OCI-M2 (cell line): ENCODE data around the gene MRPL22.
"Not testable (repeated sequence)": the region's sequence is repeated elsewhere in the genome, so short reads cannot be mapped to it uniquely, and the experiment has no call there.

ENCODE experiments used
- DNase-seq: peaks from one replicate; lab custom pipeline; 2025; ENCODE audit not compliant: unreplicated experiment; lab: John Stamatoyannopoulos, UW

MRPL22 gene

DNA sequence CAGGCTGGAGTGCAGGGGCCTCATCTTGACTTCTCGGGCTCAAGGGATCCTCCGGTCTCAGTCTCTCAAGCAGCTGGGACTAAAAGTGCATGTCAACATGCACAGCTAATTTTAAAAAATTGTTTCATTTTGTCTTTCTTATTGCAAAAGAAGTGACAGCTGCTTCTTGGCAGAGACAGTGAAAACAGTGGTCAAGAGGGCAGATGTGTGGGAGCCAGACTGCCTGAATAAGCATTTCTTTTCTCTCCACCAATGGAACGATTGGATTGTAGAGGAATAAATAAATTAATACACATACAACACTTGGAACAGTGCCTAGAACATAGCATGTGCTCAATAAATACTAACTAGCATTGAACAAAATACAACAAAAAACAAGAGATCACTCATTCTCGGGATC, 45.3 kb downstream of the MRPL22 start:
- no peak for DNase-seq

- DNase-seq: no peak
These were observed 48.8 kb downstream of the MRPL22 start for GRCh38 chr5:154989626-154990025.

DNA sequence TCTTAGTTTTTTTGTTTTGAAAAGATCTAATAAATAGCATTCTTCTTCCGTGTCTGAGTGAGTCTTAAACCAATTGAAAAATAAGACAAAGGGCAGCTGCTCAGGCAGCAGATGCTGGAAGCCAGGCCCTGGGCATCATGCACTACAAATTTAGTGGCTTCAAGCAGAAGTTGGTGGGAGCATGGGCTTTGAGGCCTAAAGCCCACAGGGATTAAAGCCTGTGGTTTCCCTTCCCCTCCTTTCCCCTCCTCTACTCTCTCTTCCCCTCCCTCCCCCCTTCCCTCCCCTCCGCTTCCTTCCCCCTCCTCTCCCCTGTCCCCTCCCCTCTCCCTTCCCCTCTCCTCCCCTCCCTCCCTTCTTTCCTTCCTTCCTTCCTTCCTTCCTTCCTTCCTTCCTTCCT, 52.6 kb downstream of the MRPL22 start:
- no peak for DNase-seq

DNA sequence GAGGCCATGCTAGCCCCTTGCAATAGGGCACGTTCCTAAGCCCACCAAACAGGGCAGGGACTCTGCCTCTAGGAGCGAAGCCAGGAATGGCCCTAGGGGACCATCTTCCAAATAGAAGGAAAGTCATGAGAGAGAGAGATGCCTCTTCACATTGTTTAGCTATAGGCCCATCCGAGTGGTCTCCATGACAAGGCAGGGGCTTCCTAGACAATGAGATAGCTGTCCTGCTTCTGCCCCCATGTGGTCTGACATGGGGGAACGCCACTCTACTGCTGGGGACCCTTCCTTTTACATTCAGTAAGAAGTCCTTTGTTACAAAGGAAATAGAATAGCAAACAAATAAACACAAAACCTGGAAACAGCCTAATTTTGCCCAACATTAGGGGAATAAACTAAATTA, 54.8 kb downstream of the MRPL22 start:
- DNase-seq: no peak

DNA sequence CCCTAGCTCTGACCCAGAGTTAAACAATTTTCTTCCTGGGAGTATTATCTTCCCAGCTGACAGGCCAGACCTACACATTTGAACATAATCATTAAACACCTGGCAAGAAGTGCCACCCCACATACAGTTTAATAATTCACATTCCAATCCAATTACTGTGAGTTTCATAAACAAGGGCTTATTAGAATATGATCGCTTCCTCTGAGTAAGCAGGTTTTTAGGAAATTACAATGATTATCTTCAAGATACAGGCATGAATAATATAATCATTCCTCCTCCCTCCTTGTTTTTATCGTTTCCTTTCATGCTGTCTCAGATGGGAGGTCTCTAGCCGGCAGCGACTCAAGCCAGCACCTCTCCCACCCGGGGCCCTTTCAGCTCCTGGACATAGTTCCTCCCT, 56.9 kb downstream of the MRPL22 start:
- no peak for DNase-seq

GRCh38 chr5:154999865-155000264, 59.0 kb downstream of the MRPL22 start:
- DNase-seq: no peak

- DNase-seq: no peak
These were observed 60.6 kb downstream of the MRPL22 start for GRCh38 chr5:155001523-155001922.

- not testable (repeated sequence) for DNase-seq
These were observed 61.8 kb downstream of the MRPL22 start for GRCh38 chr5:155002722-155003121.

DNA sequence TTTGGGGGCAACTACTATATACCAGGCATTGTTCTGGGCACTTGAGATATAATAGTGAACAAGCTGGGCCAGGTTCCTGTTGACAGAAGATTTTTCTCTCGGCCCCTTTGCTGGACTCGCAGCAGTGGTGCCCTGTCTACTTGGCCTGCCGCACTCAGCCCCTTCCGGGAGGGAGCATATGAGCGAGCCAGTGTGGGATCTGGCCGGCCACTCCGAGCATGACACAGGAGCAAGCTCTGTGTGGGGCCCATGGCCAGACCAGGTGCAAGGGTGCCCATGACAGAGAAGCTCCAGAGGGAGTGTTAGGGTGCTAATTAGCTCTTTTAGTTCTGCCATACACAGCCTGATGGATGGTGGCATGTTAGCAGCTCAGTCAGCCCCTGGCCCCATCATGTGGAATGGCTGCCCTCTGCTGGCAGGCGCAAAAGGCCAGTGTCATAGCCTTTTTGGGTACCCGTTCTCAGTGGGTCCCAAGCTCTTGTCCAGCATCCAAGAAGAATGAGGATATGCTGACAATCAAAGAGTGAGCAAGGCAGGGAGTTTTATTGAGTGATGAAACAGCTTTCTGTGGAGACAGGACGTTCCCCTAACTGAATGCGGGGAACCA, 63.4 kb downstream of the MRPL22 start:
- no peak for DNase-seq

DNA sequence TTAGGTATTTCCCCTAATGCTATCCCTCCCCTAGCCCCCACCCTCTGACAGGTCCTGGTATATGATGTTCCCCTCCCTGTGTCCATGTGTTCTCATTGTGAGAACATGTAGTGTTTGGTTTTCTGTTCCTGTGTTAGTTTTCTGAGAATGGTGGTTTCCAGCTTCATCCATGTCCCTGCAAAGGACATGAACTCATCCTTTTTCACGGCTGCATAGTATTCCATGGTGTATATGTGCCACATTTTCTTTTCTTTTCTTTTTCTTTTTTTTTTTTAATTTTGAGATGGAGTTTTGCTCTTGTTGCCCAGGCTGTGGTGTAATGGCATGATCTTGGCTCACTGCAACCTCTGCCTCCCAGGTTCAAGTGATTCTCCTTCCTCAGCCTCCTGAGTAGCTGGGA, 65.4 kb downstream of the MRPL22 start:
- not testable (repeated sequence) for DNase-seq

DNA sequence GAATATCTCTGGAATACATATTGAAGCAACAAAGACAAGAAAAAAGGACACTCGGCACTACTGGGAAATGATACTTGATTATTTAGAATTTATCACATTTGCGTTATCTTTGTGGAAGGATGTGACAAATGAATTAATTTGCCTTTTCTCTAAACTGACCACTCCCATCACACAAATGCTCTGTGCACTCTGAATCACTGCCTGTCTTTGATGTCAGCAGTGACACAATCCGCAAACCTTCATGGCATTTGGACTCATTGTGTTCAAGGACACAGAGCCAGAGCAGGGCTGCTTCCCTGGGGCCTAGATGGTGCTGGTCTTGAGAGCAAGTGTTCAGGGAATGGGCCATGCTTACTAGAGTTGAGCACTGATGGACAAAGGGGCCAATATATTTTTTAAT, 67.8 kb downstream of the MRPL22 start:
- no peak for DNase-seq

DNA sequence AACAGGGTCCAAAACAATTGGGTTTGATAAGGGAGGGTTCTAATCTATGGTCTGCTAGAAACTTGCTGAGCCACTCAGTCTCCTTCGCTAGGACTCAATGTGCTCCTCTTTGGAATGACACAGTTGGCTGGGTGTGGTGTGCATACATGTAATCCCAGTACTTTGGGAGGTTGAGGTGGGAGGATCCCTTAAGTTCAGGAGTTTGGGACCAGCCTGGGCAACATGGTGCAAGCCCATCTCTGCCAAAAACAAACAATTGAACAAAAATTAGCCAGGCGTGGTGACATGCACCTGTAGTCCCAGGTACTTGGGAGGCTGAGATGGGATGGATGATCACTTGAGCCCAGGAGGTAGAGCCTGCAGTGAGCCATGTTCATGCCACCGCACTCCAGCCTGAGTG, 70.0 kb downstream of the MRPL22 start:
- DNase-seq: no peak

DNA sequence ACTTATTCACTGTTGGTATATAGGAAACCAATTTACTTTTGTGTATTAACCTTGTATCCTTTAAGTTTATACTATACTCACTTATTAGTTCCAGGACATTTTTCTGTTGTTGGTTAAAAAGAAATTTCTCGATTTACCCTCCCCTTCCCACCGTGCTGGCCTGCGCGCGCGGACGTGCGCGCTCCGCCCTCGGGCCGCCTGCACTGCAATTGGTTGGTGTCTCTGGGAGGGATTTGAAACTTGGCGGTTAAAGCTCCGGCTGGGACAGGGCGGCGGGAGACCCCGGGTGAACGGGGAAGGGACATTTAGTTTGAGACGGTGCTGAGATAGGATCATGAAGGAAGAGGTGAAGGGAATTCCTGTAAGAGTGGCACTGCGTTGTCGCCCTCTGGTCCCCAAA, 72.7 kb downstream of the MRPL22 start, which contains the start of gene KIF4B:
Gene KIF4B, plus strand, starts transcription at position 230 of the 400 bp plus-strand sequence. Its CDS starts 105 bp downstream, at position 335.
- DNase-seq: no peak

DNA sequence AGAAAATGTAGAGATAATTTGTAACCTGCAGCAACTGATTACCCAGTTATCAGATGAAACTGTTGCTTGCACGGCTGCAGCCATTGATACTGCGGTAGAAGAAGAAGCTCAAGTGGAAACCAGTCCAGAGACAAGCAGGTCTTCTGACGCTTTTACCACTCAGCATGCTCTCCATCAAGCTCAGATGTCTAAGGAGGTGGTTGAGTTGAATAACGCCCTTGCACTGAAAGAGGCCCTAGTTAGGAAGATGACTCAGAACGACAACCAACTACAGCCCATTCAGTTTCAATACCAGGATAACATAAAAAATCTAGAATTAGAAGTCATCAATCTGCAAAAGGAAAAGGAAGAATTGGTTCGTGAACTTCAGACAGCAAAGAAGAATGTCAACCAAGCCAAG, 74.4 kb downstream of the MRPL22 start:
- DNase-seq: no peak

DNA sequence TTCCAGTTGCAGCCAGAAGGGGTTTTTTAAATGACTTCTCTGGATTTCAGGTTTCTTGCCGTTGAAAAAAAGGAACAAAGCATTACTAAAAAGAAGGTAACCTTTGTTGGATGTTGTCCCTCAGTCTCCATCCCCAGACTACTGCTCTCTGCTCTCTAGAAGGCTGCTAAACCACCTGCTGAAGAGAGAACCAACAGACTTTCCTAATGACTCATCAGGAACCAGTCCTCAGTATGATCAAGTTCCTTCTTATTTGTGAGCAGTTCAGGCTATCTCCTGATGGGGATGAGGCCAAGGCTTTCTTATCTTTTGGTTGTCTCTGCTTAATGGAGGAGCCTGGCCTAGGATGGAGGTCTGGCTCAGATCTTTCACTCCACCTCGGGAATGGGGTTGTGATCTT, 76.7 kb downstream of the MRPL22 start:
- DNase-seq: no peak
